Measurements from ENCODE around the gene PRKCZ. TPM values are rescaled to one million over a fixed set of nuclear protein-coding genes. Genes with fewer than 3 reads are reported as not detected.

The PRKCZ gene
- total RNA-seq, 1 experiment from 2014 or later: 96.8 TPM

GRCh38 chr1:2157856-2158255 is 107.6 kb downstream of the PRKCZ start:
- DNase-seq (ENCODE audit: low spot score): no peak
- in situ Hi-C loops (cut with HindIII; ENCODE audit: low sequenced_read_pairs): no loop called here

- in situ Hi-C loops (cut with HindIII; ENCODE audit: low sequenced_read_pairs): no loop called here
- no peak for DNase-seq (ENCODE audit: low spot score)
Observed at GRCh38 chr1:2158272-2158671, 108.1 kb downstream of the PRKCZ start.

GRCh38 chr1:2159124-2159523 is 108.9 kb downstream of the PRKCZ start:
- no peak for DNase-seq (ENCODE audit: low spot score)
- in situ Hi-C loops (cut with HindIII; ENCODE audit: low sequenced_read_pairs): no loop called here

GRCh38 chr1:2160451-2161300 is 110.5 kb downstream of the PRKCZ start:
- in situ Hi-C loops (cut with HindIII; ENCODE audit: low sequenced_read_pairs): no loop called here

GRCh38 chr1:2163205-2163604 is 113.0 kb downstream of the PRKCZ start:
- no peak for DNase-seq (ENCODE audit: low spot score)
- in situ Hi-C loops (cut with HindIII; ENCODE audit: low sequenced_read_pairs): no loop called here

More at GRCh38 chr1:2160451-2161300, 110.5 kb downstream of the PRKCZ start:
- no peak for DNase-seq (ENCODE audit: low spot score)

- in situ Hi-C loops (cut with HindIII; ENCODE audit: low sequenced_read_pairs): no loop called here
- DNase-seq (ENCODE audit: low spot score): no peak
Observed at GRCh38 chr1:2165646-2166045, 115.4 kb downstream of the PRKCZ start.

GRCh38 chr1:2166254-2166653 is 116.0 kb downstream of the PRKCZ start:
- peak; percentile 80 for DNase-seq (ENCODE audit: low spot score)
- in situ Hi-C loops (cut with HindIII; ENCODE audit: low sequenced_read_pairs): no loop called here

GRCh38 chr1:2166695-2167094 is 116.5 kb downstream of the PRKCZ start:
- in situ Hi-C loops (cut with HindIII; ENCODE audit: low sequenced_read_pairs): no loop called here
- DNase-seq (ENCODE audit: low spot score): no peak

GRCh38 chr1:2168090-2168489 is 117.9 kb downstream of the PRKCZ start:
- in situ Hi-C loops (cut with HindIII; ENCODE audit: low sequenced_read_pairs): no loop called here
- no peak for DNase-seq (ENCODE audit: low spot score)

GRCh38 chr1:2168535-2168934 is 118.3 kb downstream of the PRKCZ start:
- peak; percentile 86 for DNase-seq (ENCODE audit: low spot score)
- in situ Hi-C loops (cut with HindIII; ENCODE audit: low sequenced_read_pairs): no loop called here

- in situ Hi-C loops (cut with HindIII; ENCODE audit: low sequenced_read_pairs): no loop called here
- no peak for DNase-seq (ENCODE audit: low spot score)
Observed at GRCh38 chr1:2169200-2169836, 119.1 kb downstream of the PRKCZ start.

- in situ Hi-C loops (cut with HindIII; ENCODE audit: low sequenced_read_pairs): no loop called here
Observed at GRCh38 chr1:2170211-2170610, 120.0 kb downstream of the PRKCZ start.

GRCh38 chr1:2172012-2172411 is 121.8 kb downstream of the PRKCZ start:
- DNase-seq (ENCODE audit: low spot score): no peak
- in situ Hi-C loops (cut with HindIII; ENCODE audit: low sequenced_read_pairs): no loop called here

More at GRCh38 chr1:2170211-2170610, 120.0 kb downstream of the PRKCZ start:
- DNase-seq (ENCODE audit: low spot score): no peak

GRCh38 chr1:2172551-2173146 is 122.4 kb downstream of the PRKCZ start:
- no peak for DNase-seq (ENCODE audit: low spot score)
- in situ Hi-C loops (cut with HindIII; ENCODE audit: low sequenced_read_pairs): no loop called here

- in situ Hi-C loops (cut with HindIII; ENCODE audit: low sequenced_read_pairs): no loop called here
- no peak for DNase-seq (ENCODE audit: low spot score)
Observed at GRCh38 chr1:2173546-2174347, 123.5 kb downstream of the PRKCZ start.

- in situ Hi-C loops (cut with HindIII; ENCODE audit: low sequenced_read_pairs): no loop called here
Observed at GRCh38 chr1:2174348-2175054, 124.3 kb downstream of the PRKCZ start.

GRCh38 chr1:2175055-2175414 is 124.8 kb downstream of the PRKCZ start:
- in situ Hi-C loops (cut with HindIII; ENCODE audit: low sequenced_read_pairs): no loop called here
- DNase-seq (ENCODE audit: low spot score): no peak

More at GRCh38 chr1:2174348-2175054, 124.3 kb downstream of the PRKCZ start:
- DNase-seq (ENCODE audit: low spot score): peak; percentile 87

- in situ Hi-C loops (cut with HindIII; ENCODE audit: low sequenced_read_pairs): no loop called here
- no peak for DNase-seq (ENCODE audit: low spot score)
Observed at GRCh38 chr1:2175681-2176454, 125.7 kb downstream of the PRKCZ start.
